Activated CD4-positive, alpha-beta T cell treated with anti-CD3 and anti-CD28 coated beads, Interleukin-2, amount 50 U/mL, for 4 hours (primary cell): ENCODE measurements around the gene FAM20C.

Experiments used
- DNase-seq, 2 experiments: peaks; one replicate each; pipeline ENCODE4 v3.0.0-alpha.2; 2020

The FAM20C gene

DNA sequence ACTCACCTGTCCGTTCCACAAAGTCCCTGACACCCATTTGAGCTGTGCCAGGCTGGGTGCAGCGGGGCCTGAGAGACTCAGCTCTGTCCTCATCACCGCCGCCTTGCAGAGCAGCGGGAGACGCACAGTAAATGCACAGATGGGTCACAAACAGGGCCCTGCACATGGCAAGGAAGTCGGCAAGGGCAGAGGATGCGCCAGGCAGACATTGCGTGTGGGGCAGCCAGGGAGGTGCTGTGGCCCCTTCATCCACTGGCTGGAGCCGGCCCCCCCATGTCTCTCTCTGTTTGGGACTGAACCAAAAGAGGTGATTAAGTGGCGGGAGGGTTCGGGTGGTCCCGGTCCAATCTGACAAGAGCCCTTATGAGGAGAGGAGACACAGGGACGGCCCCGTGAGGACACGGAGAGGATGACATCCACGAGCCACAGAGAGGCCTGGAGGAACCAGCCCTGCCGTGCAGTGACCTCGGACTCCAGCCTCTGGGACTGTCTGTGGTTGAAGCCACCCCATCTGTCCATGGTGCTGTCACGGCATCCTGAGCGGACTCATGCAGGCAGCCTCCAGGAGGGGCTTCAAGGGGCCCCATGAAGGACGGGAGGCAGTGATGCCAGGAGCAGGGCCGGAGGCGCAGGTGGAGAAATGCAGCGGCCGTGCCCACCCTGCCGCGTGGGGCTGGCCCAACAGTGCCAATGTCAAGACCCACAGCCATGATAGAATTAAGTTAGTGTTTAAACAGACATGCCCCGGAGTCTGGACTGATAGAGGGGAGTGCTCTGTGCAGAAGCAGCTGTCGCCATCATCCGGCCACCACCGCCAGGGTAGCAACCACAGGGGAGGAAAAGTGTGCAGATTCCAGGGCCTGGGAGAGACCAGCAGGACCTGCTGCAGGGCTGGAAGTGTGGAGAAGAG is 69.2 kb downstream of the FAM20C start:
- no peak for DNase-seq

DNA sequence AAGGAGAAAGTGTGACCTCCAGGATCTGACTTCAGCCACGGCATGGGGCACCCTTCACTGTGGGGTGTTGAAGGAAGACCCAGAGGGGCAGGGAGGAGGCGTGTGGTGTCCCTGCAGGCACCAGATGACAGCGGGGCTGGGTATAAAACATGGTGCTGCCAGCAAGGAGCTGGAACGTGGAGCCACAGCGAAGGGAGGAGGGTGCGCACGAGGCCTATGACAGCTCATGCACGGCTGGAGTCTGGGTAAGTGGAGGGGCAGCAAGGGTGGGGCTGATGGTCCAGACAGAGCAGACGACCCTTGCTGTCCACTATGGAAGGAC is 69.8 kb downstream of the FAM20C start:
- no peak for DNase-seq

GRCh38 chr7:262631-263311 is 70.4 kb downstream of the FAM20C start:
- DNase-seq, result peak; percentile 40 to 42

DNA sequence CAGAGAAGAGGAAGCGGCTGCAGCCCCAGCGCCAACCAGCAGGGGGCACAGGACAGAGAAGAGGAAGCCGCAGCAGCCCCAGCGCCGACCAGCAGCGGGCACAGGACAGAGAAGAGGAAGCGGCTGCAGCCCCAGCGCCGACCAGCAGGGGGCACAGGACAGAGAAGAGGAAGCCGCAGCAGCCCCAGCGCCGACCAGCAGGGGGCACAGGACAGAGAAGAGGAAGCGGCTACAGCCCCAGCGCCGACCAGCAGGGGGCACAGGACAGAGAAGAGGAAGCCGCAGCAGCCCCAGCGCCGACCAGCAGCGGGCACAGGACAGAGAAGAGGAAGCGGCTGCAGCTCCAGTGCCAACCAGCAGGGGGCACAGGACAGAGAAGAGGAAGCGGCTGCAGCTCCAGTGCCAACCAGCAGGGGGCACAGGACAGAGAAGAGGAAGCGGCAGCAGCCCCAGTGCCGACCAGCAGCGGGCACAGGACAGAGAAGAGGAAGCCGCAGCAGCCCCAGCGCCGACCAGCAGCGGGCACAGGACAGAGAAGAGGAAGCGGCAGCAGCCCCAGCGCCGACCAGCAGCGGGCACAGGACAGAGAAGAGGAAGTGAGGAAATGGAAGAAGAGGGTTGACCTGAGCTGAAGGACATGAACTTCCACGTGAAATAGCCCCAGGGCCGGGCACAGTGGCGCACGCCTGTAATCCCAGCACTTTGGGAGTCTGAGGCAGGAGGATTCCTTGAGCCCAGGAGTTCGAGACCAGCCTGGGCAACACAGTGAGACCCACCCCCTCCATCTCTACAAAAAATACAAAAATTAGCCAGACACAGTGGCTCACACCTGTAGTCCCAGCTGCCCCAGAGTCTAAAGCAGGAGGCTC is 71.3 kb downstream of the FAM20C start:
- peak; percentile 49 to 61 for DNase-seq

GRCh38 chr7:264541-265191 is 72.3 kb downstream of the FAM20C start:
- no peak for DNase-seq

GRCh38 chr7:265192-265997 is 73.0 kb downstream of the FAM20C start:
- DNase-seq, result no peak

GRCh38 chr7:265998-266850 is 73.9 kb downstream of the FAM20C start:
- no peak for DNase-seq

DNA sequence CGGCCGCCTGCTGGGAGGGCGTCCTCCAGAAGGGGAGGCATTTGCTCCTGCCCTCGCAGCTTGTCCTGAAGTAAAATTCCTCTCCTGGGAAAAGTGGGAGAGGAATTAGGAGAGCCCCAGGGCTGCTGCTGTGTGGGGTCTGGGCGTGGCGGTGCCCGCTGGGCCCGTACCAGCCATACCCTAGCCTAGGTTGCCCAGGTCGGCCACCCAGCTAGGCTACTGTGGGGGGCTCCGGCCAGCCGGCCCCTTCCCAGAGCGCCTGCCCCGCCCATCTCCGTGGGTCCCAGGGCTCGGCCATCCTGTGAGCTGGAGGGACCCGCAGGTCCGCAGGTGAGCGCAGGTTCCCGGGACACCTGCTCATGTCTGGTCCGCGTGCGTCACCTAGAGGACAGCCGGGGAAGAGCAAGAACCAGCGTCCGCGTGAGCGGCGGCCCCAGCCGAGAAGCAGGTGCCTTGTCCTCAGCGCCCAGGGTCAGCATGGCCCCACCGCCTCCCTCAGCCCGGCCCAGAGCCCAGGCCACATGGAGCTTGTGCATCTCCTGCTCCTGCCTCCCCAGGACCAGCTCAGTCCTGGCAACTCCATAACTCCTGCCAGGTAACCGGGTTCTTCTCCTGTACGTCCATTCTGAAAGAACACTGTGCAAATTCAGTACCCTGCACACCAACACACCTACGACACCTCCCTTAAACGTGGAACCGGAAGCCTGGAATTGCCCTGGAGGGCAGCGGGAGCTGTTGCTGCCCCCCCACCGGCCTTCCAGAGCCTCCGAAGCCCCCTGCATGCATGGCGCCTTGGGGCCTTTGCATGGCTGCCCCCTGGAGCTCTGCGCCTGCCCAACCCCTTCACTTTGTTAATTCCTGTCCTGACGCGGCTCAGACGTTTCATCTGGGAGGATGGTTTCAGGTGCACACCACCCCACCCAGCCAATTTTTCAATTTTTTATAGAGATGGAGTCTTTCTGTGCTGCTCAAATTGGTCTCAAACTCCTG is 74.8 kb downstream of the FAM20C start:
- no peak for DNase-seq

- no peak for DNase-seq
Observed at GRCh38 chr7:268991-269390, 76.6 kb downstream of the FAM20C start.

GRCh38 chr7:269721-270120 is 77.3 kb downstream of the FAM20C start:
- DNase-seq, result no peak

DNA sequence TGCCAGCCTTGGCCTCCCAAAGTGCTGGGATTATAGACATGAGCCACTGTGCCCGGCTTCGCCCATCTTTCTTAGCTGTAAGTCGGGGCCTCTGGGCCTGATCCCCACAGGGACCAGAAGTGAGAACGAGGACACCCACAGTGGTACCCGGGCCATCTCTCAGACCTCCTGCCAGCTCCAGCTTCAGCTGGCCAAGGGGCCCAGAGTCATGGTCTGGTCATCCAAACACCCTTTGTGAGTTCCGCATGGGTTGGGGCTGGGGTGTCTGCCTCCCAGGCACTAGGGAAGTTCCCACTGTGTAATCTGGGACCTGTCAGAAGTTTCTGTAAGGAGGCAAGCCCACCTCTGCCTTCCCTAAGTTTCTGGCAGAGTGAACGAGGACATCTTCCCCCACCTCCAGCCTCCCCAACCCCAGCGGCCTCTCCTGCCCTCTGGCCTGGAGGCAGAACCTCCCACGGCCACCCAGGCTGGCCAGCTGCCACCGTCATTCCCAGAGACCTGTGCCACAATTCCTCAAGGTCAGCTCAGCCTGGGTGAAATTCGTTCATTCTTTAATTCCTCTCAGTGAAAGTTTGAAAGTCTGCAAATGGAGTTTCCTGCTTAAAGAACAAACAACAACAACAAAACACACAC is 78.1 kb downstream of the FAM20C start:
- no peak for DNase-seq

- DNase-seq, result no peak
Observed at GRCh38 chr7:271266-272107, 79.1 kb downstream of the FAM20C start.

DNA sequence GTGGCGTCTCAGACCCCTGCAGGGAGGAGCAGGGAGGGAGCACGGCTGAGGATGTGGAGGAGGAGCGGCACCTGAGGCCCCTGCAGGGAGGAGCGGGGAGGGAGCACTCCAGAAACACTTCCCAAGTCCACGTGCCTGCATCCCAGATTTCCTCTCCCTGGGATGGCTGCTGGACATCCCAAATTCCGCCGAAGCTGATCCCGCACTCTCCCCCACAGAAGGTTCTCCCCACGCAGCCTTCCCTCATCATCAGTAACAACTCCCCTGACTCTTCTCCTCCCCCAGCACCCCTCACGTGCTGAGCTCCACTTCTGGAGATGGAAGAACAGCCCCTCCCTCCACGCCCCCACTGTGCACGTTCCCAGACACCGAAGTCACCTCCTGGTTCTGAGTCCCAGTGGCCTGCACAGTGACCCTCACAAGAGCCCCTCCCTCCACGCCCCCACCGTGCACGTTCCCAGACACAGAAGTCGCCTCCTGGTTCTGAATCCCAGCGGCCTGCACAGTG is 79.8 kb downstream of the FAM20C start:
- no peak for DNase-seq

DNA sequence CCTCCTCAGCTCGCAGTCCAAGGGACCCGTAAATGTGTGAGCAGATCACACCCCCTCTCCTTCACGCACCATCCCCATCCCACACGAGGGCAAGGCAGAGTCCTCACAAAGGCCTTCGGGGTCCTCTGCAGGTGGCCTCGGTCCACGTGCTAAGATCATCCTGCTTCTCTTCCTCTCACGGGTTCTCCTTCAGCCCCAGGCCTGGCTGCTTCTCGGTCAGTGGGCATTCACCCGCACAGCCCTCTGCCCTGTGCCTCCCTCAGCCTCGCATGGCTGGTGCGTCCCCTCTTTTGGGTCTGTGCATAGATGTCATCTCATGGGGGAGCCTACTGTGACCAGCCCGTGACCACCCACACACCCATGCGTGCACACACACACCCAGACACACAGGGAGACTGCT is 80.3 kb downstream of the FAM20C start:
- DNase-seq, result no peak

- DNase-seq, result no peak
Observed at GRCh38 chr7:273327-273726, 81.0 kb downstream of the FAM20C start.

GRCh38 chr7:274266-274665 is 81.9 kb downstream of the FAM20C start:
- no peak for DNase-seq

GRCh38 chr7:276230-276835 is 84.0 kb downstream of the FAM20C start:
- no peak for DNase-seq

- DNase-seq, result no peak
Observed at GRCh38 chr7:277228-277627, 84.9 kb downstream of the FAM20C start.
